ENCODE measurements around the gene HMGA1.

The HMGA1 gene

DNA sequence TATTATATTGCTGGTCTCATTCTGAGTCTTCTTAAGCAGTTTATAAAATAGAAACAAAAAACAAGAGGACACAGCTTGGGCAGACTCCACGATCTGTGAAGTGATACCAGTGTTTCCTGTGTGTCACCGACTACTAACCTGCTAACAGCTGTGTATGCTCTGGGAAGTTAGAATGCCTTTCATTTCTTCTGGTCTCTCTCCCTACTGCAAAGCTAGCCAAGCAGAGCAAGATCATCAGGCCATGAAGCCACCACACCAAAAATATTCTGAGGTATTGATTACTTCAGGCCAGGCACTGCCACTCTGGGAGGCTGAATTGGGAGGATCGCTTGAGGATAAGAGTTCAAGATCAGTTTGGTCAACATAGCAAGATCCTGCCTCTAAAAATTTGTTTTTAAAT is 59.0 kb downstream of the HMGA1 start:
- TF ChIP-seq MYC (IDR thresholded peaks at IDR 0.05; ENCODE audit: low read depth, low read length) (no peak), POLR2A (IDR thresholded peaks at IDR 0.05; ENCODE audit: extremely low read depth, insufficient read length) (no peak)
- TF ChIP-seq, protein P1, sequence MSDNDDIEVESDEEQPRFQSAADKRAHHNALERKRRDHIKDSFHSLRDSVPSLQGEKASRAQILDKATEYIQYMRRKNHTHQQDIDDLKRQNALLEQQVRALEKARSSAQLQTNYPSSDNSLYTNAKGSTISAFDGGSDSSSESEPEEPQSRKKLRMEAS (IDR thresholded peaks at IDR 0.05; ENCODE audit: low read depth, low read length): no peak
- TF ChIP-seq, protein P2, sequence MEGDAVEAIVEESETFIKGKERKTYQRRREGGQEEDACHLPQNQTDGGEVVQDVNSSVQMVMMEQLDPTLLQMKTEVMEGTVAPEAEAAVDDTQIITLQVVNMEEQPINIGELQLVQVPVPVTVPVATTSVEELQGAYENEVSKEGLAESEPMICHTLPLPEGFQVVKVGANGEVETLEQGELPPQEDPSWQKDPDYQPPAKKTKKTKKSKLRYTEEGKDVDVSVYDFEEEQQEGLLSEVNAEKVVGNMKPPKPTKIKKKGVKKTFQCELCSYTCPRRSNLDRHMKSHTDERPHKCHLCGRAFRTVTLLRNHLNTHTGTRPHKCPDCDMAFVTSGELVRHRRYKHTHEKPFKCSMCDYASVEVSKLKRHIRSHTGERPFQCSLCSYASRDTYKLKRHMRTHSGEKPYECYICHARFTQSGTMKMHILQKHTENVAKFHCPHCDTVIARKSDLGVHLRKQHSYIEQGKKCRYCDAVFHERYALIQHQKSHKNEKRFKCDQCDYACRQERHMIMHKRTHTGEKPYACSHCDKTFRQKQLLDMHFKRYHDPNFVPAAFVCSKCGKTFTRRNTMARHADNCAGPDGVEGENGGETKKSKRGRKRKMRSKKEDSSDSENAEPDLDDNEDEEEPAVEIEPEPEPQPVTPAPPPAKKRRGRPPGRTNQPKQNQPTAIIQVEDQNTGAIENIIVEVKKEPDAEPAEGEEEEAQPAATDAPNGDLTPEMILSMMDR (IDR thresholded peaks at IDR 0.05; ENCODE audit: low read depth, low read length): no peak
- DNase-seq (ENCODE audit: low read depth): no peak
- H3K4me3 ChIP-seq (ENCODE audit: low read depth, low read length): no peak overlapping the region
